Activated CD4-positive, CD25-positive, alpha-beta regulatory T cell treated with anti-CD3 and anti-CD28 coated beads, Interleukin-2, amount 50 U/mL, for 72 hours (primary cell): ENCODE measurements around the gene NLN.
A peak's percentile ranks its signal among the peaks of the same experiment; 100 is the strongest.
"Not testable (repeated sequence)": the region's sequence is repeated elsewhere in the genome, so short reads cannot be mapped to it uniquely, and the experiment has no call there.

Experiments used
- DNase-seq: peaks from one replicate; pipeline ENCODE4 v3.0.0; 2021

Gene NLN

DNA sequence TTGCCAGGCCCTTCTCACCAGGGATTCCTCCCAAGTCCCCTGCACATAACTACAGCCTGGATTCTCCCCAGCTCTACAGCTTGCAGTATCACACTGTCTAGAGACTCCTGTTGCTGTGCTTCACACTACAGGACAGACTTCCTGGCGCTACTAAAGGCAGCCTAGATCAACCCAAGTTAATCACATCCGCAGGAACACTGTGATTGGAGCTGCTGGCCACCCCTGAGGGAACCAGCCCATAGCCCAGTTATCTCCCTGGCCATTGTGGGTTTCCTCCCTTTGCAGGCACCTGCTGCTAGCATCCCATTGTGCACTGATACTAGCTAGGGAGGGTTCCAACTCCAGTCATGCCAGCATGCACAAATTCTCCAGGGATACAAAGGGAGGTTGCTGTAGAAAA, 53.5 kb downstream of the NLN start:
- no peak for DNase-seq

DNA sequence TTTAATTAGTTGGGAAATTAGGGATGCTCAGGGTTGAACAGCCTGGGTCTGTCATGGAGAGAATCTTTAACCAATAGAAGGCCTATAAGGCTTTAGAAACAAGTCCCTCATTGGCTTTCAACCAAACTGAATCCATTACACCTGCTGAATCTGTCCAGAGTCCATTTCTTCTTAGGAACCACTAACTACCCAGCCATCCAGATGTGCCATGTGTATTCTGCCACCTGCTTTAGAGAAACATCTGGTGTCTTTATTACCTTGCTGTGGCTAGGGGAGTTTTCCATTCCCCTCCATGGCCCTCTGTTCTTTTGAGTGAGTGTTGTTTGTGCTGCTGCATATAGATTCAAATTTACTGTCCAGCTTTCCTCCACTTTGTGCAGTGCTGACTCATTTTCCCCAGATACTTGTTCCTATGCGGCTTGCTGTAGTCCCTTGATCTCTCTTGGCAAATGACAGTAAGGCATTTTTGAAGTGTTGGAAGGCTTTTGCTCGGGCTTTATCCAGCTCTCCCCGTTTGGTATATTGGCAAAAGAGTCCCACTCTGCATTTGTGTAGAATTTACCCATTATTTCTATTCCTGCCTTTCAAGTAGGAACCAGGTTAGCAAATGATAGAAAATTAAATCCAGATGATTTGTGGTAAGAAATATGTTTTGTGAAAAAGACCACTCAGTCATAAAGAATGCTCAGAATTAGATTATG, 54.6 kb downstream of the NLN start:
- DNase-seq, result no peak

DNA sequence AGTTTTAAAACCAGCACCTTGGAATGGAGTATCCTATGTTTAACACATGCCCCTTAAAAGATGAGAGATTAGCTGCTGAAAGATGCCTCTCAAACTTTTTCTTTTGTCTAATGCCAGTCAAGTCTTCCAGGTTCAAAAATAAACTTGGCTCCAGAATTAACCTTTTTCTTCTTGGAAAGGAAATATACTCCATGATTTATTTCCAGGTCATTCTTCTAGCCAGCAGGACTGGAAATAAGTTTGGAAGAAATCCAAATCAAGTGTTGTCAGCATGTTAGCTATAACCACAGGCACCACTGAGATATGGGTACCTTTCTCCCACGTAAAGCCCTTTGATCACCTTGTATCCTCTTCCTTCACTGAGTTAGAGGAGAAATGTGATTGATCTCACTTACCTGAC, 56.1 kb downstream of the NLN start:
- DNase-seq, result no peak

DNA sequence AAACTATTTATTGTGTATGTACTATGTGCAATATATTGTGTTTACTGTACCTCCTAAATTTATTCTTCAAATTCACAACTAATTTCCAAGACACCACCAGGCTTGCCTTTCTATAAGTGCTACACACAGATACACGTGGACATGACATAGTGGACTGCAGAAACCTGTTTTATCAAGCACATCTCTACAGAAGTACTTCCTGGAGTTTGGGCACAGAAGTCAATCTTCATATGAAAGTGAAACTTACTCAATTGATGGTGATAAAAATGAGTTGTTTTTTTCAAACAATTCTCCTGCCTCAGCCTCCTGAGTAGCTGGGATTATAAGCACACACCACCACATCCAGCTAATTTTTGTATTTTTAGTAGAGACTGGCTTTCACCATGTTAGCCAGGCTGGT, 57.6 kb downstream of the NLN start:
- DNase-seq, result no peak

DNA sequence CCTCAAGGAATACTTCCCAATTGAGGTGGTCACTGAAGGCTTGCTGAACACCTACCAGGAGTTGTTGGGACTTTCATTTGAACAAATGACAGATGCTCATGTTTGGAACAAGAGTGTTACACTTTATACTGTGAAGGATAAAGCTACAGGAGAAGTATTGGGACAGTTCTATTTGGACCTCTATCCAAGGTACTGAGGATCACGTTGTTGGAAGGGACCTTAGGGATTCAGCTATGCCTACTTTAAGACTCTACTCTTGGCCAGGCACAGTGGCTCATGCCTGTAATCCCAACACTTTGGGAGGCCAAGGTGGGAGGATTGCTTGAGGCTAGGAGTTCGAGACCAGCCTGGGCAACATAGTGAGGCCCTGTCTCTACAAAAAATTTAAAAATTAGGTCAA, 66.3 kb downstream of the NLN start:
- not testable (repeated sequence) for DNase-seq

DNA sequence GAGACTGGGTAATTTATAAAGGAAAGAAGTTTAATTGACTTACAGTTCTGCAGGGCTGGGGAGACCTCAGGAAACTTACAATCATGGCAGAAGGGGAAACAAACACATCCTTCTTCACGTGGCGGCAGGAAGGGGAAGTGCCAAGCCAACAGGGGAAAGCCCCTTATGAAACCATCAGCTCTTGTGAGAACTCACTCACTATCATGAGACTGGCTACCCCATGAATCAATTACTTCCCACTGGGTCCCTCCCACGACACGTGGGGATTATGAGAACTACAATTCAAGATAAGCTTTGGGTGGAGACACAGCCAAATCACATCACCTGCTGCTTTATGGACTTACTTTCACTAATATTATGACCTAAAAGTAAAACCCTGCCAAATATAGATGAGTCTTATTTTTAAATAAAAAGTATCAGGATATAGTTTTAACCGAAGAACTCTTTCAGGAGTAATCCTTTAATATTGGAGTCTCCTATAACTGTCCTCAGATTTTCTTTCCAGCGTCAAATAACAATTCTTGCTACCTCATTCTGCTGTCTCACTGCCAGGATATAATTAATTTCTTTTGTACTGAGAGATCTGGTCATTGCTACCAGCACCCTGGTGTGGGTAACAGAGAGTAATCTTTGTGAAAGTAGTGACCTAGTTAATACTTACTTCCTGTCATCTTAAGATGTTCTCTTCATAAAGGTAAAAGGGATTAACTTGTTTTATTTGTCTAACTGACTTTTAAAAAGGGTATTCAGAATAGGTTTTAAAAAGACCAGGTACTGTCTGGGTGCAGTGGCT, 68.6 kb downstream of the NLN start:
- DNase-seq, result peak; percentile 41

DNA sequence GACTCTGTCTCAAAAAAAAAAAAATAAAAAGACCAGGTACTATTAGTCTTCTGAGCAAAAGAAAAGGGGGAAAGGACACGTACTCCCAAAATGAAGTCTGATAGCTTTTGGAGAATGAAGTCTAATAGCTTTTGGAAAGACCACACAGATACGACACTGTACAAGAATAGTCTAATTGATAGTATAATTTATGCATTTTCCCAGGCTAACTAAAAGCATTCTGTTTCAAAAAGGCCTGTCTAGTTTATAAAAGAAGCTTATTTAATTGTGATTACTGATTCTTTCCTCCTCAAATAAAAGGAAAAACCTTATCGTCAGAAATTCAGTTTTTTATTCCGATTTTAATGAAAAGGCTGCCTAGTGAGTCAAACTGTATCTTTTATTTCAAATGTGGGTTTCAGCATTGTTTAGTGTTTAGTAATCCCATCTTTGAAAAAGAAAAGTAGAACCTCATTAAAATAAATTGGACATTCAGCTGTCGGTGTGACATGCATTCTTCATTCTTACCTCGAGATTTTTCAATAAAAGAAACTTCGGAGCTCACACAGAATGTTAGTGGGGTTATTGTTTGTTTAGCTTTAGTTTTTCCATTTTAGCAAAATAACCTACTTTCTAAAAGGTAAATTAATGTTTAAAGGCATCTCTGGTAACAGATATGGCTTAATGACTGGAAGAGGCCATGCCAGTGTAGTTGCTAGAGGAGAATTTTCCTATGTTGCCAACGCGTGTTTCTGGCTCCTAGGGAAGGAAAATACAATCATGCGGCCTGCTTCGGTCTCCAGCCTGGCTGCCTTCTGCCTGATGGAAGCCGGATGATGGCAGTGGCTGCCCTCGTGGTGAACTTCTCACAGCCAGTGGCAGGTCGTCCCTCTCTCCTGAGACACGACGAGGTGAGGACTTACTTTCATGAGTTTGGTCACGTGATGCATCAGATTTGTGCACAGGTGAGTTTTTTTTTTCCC, 70.0 kb downstream of the NLN start:
- DNase-seq, result no peak

DNA sequence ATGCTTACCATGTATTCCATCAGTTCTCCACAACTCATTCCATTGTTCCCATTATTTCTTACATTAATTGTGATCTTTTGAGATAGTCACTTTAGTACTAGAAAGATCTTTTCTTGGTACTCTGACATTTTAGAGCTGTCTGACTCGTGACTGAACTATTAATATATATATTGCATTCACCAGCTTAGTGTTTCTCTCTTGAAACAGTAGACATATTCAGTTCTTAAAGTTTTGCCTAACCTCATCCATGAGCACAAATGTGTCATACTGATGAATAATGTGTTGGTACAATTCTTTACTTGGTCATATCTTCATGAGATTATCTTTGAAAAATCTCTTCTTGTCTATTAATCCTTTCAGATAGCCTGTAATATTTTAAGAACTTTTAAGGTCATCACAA, 74.3 kb downstream of the NLN start:
- no peak for DNase-seq

DNA sequence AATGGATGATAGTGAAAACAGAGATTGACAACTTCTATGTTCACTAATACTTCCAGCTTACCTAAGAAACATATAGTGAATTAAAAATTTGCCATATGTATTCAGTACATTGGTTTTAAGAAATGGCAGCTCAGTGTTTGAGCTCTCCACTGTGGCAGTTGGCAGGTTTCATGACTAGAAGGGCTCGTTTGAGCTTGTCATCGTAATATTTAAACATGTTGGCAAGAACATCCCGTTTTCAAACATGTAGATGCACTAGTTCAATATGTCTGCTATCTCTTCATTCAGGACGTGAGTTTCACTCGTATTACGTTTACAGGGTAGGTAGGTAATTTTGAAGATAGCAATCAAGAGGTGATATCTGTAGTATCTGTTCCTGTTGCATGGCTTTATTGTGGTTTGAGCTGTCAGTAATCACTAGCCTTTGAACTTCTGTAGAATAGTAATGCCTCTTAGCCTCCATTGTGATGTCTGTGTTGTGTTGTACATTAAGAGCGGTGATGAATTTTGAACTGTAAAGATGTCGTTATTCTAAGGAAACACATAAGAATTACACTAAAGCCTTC, 74.8 kb downstream of the NLN start:
- no peak for DNase-seq

DNA sequence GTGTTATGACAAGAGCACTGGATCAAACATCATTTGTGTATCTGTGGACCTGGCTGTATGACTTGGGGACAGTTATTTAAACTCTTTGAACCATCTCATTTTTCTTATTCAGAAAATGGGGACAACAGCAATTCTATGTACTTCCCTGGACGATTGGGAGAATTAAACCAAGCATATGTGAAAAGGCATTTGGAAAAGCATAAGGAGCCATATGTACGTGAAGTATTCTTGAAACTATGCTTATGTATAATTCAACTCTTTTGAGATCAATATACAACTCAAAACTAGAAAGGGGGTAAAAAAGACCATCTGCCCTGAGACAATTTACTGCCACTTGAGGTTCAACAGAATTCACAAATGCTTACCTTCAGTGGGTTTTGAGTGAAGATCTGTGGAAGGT, 75.5 kb downstream of the NLN start:
- no peak for DNase-seq

DNA sequence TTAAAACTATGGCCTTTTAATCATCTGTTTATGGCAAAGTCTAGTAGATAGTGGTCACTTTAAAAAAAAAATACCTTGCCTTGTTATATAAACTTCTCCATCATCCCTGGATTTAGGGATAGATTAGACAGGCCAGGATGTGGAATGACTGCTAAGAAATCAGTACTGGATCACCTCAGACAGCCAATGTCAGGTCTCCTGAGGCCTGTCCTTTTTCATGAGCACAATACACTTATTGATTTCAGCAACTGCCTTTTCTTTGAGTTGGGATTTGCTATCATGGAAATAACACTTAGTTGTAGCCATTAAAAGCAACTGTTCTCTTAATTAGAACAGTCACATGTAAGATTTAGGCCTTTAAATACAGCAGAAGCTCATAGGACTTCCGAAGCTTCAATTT, 77.9 kb downstream of the NLN start:
- DNase-seq, result no peak

DNA sequence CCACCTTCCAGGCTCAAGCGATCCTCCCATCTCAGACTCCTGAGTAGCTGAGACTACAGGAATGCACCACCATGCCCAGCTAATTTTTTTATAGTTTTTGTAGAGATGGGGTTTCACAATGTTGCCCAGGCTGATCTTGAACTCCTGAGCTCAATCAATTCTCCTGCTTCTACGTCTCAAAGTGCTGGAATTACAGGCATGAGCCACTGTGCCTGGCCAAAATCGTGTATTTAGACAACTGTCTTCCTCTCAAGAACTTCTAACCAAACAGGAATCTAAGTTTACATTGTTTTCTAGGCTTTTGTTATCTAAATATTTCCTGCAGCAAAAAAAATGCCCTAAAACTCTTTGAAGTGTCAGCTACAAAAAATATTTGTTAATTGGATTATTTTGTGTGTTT, 78.8 kb downstream of the NLN start:
- DNase-seq, result no peak

DNA sequence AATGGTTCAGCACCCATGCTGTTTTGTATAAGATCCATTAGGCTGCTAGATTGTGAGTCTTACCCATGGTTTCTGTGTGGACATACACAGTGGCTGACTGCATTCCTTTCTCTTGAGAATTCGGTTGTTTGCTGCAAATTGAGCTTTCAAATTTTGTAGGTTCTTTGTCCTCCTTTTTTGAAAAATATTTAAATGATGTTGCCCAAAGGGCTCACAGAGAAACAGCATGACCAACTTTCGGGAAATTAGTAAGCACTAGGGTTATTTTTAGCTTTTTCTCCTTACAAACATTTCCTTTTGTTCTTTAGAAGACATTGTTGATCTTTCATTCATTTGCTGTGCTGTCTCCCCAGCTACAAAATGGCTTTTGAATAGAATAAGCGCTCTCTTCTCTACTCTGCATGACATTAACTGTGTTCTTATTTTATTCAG, 79.4 kb downstream of the NLN start:
- no peak for DNase-seq

DNA sequence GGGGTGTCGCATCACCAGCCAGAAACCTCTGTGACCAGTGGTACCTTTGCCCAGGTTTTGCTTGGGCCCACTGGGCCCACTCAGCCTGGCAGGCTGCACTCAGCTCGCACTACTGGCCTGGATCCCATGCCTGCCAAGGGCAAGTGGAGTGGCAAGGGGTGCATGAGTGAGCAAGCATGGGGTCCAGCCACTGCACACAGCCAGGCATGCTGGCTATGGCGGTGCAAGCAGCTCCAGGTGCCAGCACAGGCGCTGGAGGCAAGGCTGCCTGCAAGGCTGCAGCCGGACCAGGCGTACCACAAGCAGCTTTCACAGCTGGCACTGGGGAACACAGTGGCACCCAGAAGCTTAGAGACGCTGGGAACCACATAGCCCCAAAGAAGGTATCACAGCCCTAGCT, 80.1 kb downstream of the NLN start:
- DNase-seq, result no peak

DNA sequence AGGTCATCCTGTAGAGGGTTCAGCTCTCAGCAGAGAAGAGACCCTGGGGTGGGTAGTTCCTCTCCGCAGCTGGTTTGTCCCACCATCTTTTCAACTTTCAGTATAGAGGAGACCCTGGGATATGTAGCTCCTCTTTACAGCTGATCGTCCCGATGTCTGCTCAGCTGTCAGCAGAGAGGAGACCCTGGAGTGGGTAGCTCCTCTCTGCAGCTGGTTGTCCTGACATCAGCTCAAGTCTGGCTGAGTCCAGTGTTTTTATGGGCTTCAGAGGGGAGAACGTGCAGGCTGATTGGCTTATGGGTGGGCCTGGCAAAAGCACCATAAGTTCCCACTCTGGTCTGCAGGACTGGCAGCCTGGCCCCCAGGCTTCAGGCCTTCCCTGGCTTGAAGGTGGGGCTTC, 80.8 kb downstream of the NLN start:
- no peak for DNase-seq

DNA sequence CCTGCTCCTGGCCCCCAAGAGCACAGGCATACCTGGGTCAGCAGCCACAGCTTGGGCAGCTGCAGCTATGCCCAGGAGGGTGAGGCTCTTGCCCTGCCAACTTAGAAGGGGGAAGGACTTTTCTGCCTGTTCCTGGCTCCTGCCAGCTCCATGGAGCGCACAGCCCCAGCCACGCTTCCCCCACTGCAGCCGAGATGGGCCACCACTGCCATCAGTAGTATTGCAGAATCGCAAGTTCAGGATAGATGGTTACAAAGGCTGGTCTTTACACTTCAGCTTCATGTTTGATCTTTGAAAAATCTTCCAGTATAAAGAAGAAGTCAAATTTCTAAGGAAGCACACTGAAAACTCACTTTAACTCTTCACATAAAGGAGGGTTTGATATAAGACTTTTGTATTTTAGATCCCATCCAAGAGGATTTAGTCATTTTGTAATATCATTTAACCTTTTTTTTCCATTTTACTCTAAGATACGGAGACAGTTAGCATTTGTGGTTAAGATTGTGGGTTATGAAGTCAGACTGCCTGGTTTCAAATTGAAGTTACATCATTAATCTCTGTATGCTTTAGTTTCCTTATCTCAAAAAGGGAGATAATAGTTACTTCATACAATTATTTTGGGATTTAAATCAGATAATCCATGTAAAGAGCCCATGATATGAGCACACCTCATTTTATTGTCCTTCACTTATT, 81.8 kb downstream of the NLN start:
- no peak for DNase-seq

DNA sequence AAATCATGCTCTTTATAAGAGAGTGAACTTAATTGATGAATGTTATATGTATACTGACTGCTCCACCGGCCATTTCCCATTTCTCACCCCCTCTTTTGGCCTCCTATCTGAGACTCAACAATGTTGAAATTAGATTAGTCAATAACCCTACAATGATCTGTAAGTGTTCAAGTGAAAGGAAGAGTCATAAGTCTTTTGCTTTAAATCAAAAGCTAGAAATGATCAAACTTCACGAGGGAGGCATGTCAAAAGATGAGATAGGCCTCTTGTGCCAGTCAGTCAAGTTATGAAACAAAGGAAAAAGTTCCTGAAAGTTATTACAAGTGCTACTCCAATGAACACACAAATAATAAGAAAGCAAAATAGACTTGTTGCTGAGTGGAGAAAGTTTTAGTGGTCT, 83.1 kb downstream of the NLN start:
- no peak for DNase-seq

DNA sequence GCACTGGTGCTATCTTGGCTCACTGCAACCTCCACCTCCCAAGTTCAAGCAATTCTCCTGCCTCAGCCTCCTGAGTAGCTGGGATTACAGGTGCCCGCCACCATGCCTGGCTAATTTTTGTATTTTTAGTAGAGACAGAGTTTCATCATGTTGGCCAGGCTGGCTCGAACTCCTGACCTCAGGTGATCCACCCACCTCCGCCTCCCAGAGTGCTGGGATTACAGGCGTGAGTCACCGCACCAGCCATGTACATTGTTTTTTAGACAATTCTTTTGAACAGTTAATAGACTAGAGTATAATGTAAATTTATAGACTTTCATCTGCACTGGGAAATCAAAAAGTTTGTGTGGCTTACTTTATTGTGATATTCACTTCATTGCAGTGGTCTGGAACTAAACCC, 85.5 kb downstream of the NLN start:
- DNase-seq, result not testable (repeated sequence)

DNA sequence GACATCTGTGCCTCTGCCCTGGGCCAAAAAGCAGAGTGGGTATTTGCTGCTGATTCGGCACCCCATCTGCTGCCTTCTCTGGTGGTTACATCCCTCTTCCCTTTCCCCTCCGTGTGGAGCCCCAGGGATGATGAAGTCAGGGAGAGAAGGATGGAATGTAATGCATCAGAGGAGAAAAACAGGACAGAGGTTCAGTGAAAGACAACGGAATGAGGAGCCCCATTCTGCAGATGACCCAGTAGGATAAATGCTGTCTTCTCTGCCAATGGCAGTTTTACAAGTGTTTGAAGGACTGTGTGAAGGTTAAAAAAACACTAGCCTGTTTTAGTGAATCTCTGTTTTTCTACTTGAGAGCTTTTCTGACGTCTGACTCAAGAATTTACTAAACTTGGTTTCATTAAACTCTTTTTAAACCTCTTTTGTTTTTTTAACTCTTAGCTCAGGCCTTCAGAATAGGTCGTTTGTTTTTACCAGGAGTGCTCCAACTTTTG, 86.3 kb downstream of the NLN start:
- no peak for DNase-seq

DNA sequence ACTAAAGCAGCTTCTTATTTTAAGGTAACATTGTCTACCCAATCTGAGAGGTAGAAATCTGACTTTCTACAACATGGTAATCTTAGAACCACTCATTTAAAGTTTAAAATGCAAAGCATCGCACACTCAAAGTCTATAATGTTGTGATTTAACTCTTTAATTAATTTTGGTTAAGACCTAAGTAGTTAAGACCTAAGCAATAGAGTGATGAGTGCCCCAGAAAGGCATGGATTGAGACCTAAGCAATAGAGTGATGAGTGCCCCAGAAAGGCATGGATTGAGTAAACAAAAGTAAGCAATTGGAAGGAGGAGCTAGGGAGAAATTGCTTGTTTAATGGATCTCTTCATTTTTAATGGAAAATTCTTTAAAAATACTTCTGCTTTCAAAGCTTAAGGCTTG, 86.8 kb downstream of the NLN start:
- DNase-seq, result no peak

DNA sequence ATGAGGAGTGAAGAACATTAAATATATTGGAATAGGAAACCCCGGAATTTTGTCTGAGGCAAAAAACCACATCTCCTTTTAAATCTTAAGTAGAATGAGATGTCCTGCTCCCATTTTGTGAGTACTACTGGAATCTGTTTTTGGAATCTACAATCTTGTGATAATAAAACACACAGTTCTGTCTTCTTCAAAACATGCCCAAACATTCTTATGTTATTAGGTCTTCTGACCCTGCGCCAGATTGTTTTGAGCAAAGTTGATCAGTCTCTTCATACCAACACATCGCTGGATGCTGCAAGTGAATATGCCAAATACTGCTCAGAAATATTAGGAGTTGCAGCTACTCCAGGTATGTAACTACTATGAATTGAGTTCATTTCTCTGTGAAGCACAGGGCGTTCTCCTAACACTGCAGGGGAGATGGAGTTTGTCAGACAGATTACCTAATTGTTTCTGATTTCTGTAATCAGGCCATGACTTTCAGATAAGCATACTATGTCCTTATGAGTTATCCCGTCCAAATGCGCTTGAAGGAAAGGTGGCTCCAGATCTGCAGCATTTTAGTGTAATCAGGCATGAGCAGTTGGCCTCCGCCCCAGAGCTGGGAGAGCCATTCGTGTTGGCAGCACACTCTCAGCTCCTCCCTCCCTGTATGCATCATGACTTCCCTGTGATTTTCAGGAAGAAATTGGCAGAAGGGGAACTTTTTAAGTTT, 88.0 kb downstream of the NLN start:
- no peak for DNase-seq

DNA sequence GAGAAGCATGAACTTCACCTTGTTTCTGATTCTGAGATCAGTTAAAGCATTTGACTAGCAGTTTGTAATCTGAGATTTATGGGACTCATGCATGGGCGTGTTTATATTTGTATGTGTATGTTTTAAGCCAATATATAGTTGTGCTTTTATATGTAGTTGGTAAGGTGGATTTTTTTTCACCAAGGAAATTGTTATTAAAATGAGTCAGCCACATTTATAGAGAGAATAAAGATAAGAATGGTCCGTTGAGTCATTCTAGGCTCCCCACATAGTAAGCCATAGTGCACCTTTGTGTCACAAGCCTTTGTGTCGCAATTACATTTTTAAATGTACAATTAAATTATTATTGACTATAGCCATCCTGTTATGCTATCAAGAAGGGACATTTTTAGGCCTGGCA, 89.0 kb downstream of the NLN start:
- no peak for DNase-seq
